Astrocyte of the spinal cord (primary cell): Measurements from ENCODE around the gene DDAH1.

ENCODE experiments used
- DNase-seq: peaks from one replicate; pipeline ENCODE4 v3.0.0; 2011; ENCODE audit warnings: low read depth, low spot score
- H3K4me3 ChIP-seq: 2 replicates; pipeline ENCODE4 v1.5.1; 2011; ENCODE audit warnings: low read depth, mild to moderate bottlenecking, low read length, moderate library complexity
- in situ Hi-C: cut with HindIII; loops from 2 replicates; pipeline ENCODE4 v1.10.0; 2017; ENCODE audit warnings: low sequenced_read_pairs
- TF ChIP-seq, protein P1 (sequence below): IDR thresholded peaks from 2 replicates; pipeline ENCODE4 v1.5.1; 2012; ENCODE audit warnings: low read depth, mild to moderate bottlenecking, low read length, inconsistent platforms

The DDAH1 gene

GRCh38 chr1:85359874-85360721 is 104.9 kb downstream of the DDAH1 start:
- TF ChIP-seq, protein P1, sequence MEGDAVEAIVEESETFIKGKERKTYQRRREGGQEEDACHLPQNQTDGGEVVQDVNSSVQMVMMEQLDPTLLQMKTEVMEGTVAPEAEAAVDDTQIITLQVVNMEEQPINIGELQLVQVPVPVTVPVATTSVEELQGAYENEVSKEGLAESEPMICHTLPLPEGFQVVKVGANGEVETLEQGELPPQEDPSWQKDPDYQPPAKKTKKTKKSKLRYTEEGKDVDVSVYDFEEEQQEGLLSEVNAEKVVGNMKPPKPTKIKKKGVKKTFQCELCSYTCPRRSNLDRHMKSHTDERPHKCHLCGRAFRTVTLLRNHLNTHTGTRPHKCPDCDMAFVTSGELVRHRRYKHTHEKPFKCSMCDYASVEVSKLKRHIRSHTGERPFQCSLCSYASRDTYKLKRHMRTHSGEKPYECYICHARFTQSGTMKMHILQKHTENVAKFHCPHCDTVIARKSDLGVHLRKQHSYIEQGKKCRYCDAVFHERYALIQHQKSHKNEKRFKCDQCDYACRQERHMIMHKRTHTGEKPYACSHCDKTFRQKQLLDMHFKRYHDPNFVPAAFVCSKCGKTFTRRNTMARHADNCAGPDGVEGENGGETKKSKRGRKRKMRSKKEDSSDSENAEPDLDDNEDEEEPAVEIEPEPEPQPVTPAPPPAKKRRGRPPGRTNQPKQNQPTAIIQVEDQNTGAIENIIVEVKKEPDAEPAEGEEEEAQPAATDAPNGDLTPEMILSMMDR: no peak
- in situ Hi-C loops: no loop called here
- H3K4me3 ChIP-seq: no peak overlapping the region
- DNase-seq: peak; percentile 40

DNA sequence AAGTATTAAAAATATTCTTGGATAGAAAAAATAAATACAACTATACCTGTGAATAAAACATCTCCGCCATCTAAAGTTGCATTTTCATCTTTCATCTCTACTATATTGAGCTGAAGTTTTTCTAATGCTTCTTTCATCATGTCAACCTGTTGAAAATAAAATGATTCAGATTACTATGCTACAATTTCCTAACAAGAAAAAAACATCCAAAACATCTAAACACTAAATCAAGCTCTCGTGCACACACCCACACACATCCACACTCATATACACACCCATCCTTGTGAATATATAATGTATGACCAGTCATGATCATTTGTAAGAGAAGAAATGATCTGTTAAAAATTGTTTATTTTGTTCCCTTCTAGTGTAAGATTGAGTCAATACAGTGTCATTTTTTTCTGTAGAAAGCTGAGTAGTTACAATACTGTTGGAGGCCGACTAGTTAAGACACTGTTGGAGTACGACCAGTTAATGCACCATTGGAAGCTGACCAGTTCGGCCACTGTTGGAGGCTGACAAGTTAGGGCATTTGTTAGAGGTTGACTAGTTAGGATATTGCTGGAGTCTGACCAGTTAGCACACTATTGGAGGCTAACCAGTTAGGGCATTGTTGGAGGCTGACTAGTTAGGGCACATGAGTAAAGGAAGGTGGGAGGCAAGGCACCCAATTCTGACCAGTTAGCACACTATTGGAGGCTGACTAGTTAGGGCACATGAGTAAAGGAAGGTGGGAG is 106.1 kb downstream of the DDAH1 start:
- TF ChIP-seq, protein P1: no peak
- no peak for DNase-seq
- no peak overlapping the region for H3K4me3 ChIP-seq
- in situ Hi-C loops: no loop called here

- no peak for DNase-seq
- no peak overlapping the region for H3K4me3 ChIP-seq
- TF ChIP-seq, protein P1: no peak
- in situ Hi-C loops: no loop called here
These were observed 107.1 kb downstream of the DDAH1 start for GRCh38 chr1:85357817-85358216.

GRCh38 chr1:85356130-85356529 is 108.8 kb downstream of the DDAH1 start:
- in situ Hi-C loops: no loop called here
- H3K4me3 ChIP-seq: no peak overlapping the region
- no peak for DNase-seq
- TF ChIP-seq, protein P1: no peak

DNA sequence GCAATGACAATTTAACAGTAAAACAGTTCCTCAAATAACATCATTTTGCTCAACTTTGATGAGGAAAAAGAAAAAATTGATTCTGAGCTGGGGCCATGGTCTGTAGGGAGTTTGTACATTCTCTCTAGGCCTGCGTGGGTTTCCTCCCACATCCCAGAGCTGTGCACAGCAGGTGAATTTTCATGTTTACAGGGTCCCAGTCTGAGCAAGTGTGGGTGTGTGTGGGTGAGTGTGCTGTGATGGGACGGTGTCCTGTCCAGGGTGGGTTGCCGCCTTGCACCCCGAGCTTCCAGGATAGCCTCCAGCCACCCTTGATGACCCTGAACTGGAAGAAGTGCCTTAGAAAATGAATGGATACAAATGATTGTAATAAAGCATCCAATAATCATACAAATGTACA is 112.9 kb downstream of the DDAH1 start:
- no peak for DNase-seq
- TF ChIP-seq, protein P1: no peak
- no peak overlapping the region for H3K4me3 ChIP-seq
- in situ Hi-C loops: no loop called here

DNA sequence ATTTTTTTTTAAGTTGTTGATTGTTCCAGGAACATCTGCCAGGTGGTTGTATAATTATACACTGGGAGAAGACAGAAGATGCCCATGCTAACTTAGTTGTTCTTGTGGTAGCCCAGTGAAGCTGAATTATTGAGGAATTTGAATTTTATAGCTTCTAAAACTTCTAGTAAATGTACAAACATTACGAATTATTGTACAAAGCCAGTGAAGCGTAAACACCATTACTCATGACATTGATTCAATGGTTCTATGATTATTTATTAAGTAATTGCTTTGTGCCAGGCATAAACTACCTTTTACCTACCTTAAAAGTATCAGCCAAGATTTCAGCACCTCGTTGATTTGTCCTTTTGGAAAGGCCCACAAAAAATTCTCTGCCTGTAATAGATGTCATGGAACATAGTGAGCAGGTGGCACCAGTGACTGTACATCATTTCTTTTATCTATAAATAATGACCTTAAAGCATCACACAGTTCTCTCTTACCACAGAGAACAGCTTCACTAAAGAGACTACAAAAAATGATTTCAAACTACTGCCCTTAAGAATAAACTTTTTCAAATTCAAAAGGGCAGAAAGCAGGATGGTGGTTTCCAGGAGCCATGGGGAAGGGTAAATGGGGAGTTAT is 113.6 kb downstream of the DDAH1 start:
- TF ChIP-seq, protein P1: no peak
- DNase-seq: no peak
- H3K4me3 ChIP-seq: no peak overlapping the region
- in situ Hi-C loops: no loop called here
